ENCODE data around the gene WWC2.
"Not testable (repeated sequence)": the region's sequence is repeated elsewhere in the genome, so short reads cannot be mapped to it uniquely, and the experiment has no call there.

The WWC2 gene

DNA sequence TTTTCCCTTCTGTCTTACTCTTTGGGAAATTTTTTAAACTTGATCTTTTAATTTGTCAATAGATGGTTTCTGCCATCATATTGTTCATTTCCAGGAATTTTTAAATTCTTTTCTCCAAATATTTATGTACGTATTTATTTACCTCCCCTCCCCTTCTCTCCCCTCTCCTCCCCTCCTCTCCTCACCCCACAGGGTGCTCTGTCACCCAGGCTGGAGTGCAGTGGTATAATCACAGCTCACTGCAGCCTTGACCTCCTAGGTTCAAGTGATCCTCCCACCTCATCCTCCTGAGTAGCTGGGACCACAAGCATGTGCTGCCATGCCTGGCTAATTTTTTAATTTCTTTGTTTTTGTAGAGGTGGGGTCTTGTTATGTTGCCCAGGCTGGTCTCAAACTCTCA, 73.8 kb downstream of the WWC2 start:
- no peak for DNase-seq (ENCODE audit: low read depth in 2 of 2)

DNA sequence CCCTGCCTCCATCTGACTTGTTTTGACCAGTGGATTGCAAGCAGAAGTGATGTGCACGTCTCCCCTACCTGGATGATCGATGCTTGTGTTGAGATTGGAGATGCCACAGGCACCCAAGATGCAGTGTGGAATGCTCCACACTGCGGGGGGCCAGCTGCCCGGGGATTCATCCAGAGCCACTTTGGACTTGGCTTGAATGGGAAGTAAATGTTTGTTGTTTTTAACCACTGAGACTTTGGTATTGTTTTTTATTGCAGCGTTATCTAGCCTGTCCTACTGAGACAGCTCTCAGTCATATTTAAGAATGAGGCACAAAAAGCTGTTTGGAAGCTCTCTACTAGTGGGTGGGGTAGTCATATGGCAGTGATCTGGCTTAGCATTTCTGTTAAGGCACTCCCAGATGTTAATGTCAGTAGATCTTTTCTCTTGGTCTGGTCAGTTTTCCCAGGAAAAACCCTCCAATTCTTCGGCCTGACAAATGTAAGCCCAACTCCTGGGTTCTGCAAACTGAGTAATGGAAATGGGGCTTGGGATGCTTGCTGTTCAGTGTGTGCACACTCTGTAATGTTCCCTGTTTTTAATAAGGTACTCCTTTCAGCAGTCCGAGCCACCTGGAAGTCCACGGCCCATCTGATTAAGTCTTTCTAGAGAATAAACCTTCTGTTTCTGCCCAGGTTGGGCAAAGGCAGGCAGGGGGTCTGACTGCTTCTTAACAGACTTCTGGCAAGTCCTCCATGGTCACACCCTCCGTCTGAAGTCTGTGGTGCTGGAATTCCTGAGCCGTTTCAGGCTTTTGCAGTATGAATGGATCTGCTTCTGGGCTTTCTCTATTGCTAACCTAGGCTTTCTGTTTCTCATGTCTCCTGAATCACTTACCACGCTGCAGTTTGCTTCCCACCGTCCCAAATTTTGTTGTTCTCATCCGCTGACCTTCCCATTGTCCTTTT, 74.8 kb downstream of the WWC2 start:
- no peak for DNase-seq (ENCODE audit: low read depth in 2 of 2)

DNA sequence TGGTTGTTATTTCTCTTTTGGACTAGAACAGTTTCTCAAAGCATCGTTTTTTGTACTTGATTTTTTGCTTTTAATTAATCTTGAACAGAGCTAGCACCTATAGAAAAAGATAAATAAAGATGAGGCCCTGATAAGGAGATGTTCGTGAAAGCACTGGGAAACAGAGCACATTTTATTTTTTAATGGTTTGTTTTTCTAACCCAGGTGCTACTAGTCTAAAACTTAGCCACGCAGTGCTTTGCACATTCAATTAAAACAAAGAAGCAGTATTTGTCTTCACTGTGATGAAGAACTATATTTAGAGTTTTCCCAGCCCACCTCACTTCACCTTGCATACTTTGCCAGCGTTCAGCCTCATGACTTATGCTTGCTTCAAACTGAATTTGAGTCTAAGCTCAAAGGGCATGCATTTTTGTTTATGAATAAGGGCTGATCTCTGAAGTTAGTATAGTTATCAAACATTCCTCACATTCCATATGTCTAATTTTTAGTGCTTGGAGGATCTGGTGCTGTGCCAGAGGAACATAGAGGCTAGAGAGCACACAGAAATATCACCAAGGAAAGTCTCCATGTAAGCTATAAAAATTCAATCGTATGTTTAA, 76.7 kb downstream of the WWC2 start:
- DNase-seq (ENCODE audit: low read depth in 2 of 2) = no peak

DNA sequence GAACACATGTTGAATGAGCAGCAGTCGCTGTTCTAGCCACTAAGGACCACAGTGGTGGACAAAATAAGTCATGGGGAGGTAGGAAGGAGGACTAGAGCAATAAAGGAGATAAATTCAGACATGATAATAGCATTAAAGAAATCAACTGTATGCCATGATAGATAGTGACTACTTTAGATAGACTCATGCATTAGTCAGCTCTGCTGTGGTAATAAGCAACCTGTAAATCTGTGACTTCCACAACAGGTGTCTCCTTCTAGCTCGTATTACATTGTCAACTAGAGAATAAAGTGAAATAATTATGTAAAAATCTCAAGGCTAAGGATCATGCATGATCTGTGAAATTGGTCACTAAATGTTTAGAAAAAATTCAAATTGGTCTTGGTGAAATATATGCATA, 77.9 kb downstream of the WWC2 start:
- DNase-seq (ENCODE audit: low read depth in 2 of 2) = no peak

DNA sequence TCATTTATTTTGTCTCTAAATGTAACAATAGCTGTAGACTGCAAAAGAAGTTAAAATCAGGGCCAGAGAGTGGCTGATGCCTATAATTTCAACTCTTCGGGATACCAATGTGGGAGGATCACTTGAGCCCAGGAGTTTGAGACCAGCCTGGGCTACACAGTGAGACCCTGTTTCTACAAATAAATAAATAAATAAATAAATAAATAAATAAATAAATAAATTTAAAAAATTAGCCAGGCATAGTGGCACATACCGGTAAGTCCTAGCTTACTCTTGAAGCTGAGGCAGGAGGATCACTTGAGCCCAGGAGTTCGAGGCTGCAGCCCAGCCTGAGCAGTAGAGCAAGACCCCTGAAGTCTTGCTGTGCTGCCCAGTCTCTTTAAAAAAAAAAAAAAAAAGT, 79.1 kb downstream of the WWC2 start:
- no peak for DNase-seq (ENCODE audit: low read depth in 2 of 2)

DNA sequence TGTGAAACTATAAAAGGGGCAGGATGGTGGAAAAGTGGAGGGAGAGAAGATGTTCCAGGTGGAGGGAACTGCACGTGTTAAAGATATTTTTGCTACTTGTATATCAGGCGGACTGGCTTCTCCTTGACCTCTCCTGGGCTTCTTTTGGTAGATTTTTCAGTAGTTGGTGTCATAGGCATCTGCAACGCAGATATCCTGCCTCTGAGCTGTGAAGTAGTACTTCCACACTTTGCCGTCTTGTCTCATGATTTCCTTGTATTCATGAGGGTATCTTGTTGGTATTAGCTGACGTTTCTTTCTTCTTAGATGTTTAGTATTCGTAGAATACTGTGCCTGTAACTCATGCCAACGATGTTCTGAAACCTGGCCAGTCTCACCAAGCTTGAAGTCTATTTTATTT, 81.0 kb downstream of the WWC2 start:
- no peak for DNase-seq (ENCODE audit: low read depth in 2 of 2)

DNA sequence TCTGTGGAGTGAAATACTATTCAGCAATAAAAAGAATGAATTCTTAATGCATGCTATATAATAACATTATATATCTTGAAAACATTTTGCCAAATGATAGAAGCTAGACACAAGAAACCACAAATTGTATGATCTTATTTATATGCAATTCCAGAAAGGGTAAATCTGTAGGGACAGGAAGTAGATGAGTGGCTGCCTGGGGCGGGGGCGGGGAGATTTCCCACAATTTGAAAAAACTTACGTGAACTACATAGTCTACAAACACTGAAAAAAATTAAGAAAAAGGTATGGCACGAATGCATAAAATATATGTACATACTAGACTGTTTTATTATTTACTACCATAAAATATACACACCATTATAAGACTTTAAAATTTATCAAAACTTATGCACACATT, 81.6 kb downstream of the WWC2 start:
- DNase-seq (ENCODE audit: low read depth in 2 of 2) = no peak

DNA sequence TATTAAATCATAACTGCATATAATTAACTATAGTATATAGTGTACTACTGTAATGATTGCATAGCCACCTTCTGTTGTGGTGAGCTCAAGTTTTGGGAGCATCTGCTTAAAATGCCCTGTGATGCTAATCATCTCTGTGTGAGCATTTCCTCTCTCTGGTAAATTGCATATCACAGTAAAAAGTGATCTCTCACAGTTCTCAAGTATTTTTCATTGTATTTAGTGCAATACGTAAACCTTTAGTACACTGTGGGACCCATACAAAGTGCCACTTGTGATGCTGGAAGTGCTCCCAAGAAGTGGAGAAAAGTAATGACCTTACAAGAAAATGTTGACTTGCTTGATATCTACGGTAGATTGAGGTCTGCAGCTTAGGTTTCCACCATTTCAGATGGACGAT, 82.0 kb downstream of the WWC2 start:
- no peak for DNase-seq (ENCODE audit: low read depth in 2 of 2)

DNA sequence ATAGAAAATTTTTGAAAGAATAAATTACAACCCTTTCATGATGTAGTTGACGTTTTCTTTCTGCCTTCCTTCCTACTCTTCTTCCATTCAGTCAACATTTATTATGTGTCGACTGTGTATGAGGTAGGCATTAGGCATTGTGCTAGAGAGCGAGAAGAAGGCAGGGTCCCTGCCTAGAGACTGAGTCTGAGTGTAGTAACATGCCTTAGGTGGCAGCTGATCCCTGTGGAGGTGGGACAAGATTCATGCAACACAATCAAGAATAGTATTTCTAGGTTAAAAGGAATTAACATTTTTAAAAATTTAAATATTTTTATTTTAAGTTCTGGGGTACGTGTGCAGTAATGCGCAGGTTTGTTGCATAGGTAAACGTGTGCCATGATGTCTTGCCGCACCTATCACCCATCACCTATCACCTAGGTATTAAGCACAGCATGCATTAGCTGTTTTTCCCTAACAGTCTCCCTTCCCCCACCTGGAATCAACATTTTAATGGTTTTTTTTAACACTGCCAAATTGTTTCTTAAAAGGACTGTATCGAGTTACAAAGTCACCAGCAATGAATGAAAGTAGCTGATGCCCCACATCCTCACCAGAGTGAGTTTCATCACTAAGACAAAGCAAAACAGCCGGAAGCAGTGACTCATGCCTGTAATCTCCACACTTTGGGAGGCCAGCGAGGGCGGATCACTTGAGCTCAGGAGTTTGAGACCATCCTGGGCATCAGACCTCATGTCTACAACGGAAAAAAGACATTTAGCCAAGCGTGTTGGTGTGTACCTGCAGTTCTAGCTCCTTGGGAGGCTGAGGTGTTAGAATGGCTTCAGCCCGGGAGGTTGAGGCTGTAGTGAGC, 84.0 kb downstream of the WWC2 start:
- DNase-seq (ENCODE audit: low read depth in 2 of 2) = no peak

DNA sequence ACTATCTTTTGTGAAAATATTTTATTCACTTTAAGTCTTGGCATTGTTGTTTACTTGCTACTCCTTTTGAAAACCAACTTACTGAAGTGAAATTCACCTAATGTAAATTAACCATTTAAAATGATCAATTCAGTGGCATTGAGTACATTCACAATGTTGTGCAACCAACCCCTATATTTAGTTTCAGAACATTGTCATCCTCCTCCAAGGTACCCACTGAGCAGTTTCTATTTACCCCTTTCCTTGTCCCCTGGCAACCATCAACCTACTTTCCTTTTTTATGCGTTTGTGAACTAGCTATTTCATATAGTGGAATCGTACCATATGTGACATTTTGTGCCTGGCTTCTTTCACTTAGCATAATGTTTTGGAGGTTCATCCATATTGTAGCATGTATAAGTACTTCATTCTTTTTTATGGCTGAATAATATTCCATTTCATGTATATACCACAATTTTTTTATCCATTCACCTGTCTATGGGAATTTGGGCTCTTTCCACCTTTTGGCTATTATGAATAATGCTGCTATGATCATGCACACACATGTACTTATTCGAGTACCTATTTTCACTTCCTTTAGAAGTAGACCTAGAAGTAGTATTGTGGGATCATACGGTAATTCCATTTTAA, 85.0 kb downstream of the WWC2 start:
- DNase-seq (ENCODE audit: low read depth in 2 of 2) = no peak

DNA sequence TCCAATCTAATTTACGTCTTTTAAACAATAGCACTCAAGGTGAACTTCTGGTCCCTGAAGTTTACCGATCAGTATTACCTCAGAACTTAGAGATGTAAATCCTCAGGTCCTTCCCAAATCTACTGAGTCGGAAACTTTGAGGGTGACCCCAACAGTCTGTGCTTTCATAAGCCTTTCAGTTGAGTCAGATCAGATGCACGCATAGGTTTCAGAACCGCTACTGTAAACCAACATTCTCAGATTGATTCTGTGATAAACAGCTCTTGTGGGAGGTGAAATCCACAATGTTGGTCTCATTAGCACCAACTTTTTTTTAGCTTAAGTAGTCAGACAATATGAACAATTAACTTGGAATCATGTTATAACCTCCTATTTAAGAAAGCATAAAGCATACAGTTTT, 86.0 kb downstream of the WWC2 start:
- no peak for DNase-seq (ENCODE audit: low read depth in 2 of 2)

DNA sequence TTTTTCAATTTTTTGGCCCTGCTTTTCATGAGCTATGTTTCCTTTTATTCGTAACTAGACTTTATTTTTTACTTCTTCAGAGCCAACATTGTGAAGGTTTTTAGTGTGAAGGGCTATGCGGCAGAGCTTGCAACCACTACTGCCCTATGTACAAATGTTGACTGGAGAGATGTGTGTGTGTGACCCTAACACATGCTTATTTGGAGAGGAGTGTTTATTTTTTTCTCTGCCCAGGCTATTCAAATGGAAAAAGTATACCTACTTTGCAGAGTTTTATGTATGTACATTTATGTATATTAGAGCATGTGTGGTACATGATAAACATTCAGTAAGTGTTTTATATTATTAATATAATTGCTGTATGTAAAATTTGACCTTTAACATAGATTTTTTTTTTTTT, 86.5 kb downstream of the WWC2 start:
- no peak for DNase-seq (ENCODE audit: low read depth in 2 of 2)

DNA sequence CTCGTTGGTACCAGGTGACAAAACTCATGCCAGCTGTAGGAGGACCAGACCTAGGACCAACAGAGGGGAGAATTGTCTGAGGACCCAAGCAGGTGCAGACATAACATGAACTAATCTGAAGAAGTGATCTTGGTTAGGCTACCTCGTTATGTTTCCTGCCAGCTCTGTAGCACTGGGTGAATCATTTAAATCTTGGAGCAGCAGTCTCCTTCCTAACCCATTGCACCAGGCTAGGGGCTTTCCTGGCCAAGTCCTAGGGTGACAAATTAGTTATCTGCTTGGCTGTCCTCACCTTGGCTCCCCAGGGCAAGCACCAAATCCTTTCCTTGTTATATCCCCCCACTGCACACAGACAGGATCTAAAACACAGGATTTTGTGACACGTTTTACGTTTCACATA, 87.8 kb downstream of the WWC2 start:
- DNase-seq (ENCODE audit: low read depth in 2 of 2) = no peak

DNA sequence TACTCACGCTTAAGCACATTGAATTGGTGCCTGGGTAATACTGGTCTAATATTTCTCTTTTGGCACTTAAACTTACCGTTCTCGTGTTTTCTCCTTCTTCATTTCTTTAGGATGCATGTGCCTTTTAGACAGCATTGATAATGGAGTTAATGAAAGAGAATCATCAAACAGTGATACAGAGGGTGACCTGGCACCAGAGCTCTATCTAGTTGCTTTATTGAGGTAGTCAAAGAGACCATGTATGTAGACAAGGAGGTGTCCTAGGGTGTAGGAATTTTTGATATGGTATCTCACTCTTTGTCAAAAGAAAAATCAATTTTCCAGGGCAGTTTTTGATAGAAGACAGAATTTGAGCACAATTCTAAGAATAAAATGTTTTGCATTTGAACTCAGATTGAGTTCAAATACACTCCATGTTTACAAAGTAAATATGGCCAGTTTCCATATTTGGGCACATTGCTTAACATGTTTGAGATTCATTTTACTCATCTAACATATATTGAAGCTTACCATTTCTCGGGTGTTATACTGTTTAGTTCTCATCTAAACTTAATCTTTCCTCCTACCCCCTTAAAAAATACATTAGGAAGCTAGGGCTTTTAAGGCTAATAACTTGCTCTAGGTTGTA, 92.0 kb downstream of the WWC2 start:
- DNase-seq (ENCODE audit: low read depth in 2 of 2) = no peak

DNA sequence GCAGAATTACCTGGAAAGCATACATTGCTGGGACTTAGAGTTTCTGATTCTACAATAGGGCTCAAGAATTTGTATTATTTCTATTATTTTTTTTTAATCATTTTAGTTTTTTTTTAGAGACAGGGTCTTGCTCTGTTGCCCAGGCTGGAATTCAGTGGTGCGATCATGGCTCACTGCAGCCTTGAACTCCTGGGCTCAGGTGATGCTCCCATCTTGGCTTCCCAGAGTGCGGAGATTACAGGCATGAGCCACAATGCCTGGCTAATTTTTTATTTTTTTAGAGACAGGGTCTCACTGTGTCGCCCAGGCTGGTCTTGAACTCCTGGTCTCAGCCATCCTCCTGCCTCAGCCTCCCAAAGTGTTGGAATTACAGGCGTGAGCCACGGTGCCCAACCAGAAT, 92.6 kb downstream of the WWC2 start:
- DNase-seq (ENCODE audit: low read depth in 2 of 2) = no peak

DNA sequence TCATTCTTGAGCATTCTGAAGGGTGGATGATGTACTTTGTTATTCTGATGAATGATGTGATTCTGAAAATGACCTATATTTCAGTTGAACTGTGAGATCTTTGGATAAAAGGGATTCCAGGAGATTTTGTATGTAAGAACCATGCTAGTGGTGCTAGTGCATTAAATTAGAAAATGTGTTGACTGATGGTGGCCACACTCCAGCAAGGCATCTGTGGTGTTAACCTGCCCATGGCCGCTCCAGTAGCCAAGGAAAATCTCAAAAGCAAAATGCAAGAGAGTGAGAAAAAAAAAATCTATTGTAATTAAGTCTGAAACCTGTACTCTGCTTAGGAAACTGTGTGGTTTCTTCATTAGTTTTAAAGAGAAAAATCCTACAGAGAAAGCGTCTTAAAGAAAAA, 93.5 kb downstream of the WWC2 start:
- no peak for DNase-seq (ENCODE audit: low read depth in 2 of 2)

DNA sequence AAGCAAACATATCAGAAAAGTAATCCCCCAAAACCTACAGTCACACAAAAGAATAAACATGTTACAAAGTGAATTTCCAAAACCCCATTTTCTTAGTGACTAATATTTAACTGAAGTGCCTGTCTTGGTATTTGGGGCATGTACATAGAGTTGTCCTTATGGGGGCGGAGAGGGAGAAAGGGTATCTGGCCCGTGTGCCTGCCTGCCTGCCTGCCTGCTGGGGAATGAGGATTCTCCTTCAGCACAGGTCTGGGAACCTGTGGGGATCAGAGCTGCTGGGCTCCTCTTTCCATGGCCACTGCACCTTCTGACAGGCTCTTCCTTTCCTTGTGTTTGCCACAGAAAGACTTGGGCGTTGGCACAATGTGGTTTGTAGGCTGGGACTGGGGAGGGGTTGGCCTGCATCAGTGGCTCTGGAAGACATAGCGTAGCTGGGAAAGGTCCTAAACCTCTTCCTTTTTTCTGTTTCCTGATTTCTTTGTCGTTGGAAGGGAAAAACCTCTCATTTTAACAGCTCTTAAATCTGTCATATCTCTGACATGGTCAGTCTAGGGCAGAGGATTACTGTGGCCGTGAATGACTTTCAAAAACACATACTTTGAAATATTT, 94.8 kb downstream of the WWC2 start:
- DNase-seq (ENCODE audit: low read depth in 2 of 2) = not testable (repeated sequence)

DNA sequence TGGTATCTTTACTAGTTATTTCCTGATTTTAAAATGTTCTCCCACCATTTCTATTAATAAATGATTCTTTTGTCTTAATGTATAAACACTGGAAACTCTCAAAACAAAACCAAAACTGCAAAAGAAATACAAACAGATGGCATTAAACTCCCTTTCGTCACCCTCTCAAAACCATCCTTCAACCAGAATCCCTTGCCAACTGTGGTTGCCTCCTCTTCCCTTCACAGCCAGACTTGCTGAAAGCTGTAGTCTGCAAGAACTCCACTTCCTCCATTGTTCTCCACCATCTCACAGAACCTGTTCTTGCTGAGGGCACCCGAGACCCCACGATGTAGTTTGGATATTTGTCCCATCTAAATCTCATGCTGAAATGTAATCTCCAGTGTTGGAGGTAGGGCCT, 96.5 kb downstream of the WWC2 start:
- DNase-seq (ENCODE audit: low read depth in 2 of 2) = no peak

DNA sequence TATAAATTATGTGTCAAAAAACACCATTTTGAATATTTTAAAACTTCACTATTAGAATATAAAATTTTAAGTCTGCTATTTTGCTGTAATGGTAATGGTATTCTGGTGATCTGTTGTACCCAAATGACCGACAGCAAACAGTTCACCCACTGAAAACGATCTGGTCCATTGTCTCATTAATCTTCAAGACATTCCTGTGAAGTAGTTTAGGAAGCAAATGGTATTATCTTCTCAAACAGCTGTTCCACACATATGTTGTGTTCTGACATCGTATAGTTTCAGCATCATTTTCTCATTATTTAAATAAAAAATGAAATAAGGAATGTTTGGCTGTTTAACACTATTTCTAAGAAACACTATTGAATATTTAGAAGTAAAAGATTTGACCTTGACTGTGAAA, 98.1 kb downstream of the WWC2 start:
- no peak for DNase-seq (ENCODE audit: low read depth in 2 of 2)

DNA sequence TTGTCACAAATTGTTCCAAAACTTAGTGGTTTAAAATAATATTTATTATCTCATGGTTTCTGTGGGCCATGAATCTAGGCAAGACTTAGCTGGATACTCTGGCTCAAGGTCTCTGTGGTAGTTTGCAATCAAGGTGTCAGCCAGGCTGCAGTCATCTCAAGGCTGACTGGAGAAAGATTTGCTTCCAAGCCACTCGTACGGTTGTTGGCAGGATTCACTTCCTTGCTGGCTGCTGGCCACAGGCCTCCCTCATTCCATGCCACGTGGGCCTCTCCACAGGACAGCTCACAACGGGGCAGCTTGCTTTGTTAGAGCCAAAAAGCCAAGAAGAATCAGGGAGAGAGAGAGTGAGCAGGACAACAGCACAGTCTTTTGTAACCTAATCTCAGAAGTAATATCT, 101.4 kb downstream of the WWC2 start:
- no peak for DNase-seq (ENCODE audit: low read depth in 2 of 2)

DNA sequence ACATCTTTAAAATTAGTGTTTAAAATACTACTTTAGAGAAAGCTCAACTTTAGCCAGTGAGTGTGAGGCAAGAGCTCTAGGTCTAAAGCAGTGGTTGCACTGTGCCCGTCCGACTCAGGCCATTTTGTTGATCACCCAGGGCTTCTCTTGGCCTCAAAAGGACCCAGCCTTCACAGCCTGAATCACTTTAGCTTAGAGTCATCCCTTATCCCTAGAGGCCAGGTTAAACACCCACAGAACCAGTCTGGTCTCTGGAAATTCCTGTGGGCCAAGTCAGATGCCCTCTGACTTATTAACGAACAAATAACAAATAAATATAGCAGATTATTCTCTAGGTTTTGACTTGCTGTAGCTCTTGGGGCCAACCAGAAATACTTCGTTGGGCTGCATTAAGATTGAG, 102.3 kb downstream of the WWC2 start:
- no peak for DNase-seq (ENCODE audit: low read depth in 2 of 2)
